ENCODE results near the gene FCHSD2. TPM values are rescaled to one million over a fixed set of nuclear protein-coding genes. Genes with fewer than 3 reads are reported as not detected.

FCHSD2 gene
- total RNA-seq, 1 donor from 2014 or later: 18.9 TPM

- FAIRE-seq (no peak), DNase-seq (ENCODE audit: low read depth) (no peak)
- Histone ChIP-seq H3K4me1 (ENCODE audit: insufficient read depth, low read length) (peaks cover 8% of the 10 kb centered on the region), H2AFZ (ENCODE audit: low read depth, low read length) (no peak overlapping the region), H3K4me3 (ENCODE audit: insufficient read depth, low read depth, low read length) (no peak overlapping the region), H3K79me2 (ENCODE audit: insufficient read depth, low read length) (no peaks in the 10 kb centered on the region), H4K20me1 (ENCODE audit: insufficient read depth, low read length) (no peaks in the 10 kb centered on the region), H3K36me3 (ENCODE audit: insufficient read depth, low read length) (no peaks in the 10 kb centered on the region), H3K27me3 (ENCODE audit: insufficient read depth, low read length) (no peaks in the 10 kb centered on the region), H3K27ac (ENCODE audit: low read depth, low read length) (no peak overlapping the region), H3K9me3 (ENCODE audit: insufficient read depth, low read depth, low read length) (no peaks in the 10 kb centered on the region), H3K9ac (ENCODE audit: low read length) (no peak overlapping the region), H3K4me2 (ENCODE audit: low read length) (no peak overlapping the region)
- Mint-ChIP-seq H3K27ac (ENCODE audit: unreplicated experiment) (no peak overlapping the region), H3K4me1 (ENCODE audit: low read depth, unreplicated experiment) (no peaks in the 10 kb centered on the region), H3K4me3 (ENCODE audit: unreplicated experiment) (no peak overlapping the region), H3K36me3 (ENCODE audit: low read depth, unreplicated experiment) (no peaks in the 10 kb centered on the region), H3K9me3 (ENCODE audit: unreplicated experiment) (no peaks in the 10 kb centered on the region), H3K27me3 (ENCODE audit: low read depth, unreplicated experiment) (peaks cover 29% of the 10 kb centered on the region)
- no peak for TF ChIP-seq CTCF (IDR thresholded peaks at IDR 0.05; ENCODE audit: insufficient read depth, low read depth, low read length)
- TF ChIP-seq EZH2 (IDR thresholded peaks at IDR 0.05; ENCODE audit: insufficient read depth, low read length): no peak
Observed at GRCh38 chr11:73176145-73176873, 34.2 kb upstream of the FCHSD2 start.

GRCh38 chr11:73175551-73176144 lies 33.5 kb upstream of the FCHSD2 start:
- H3K9ac ChIP-seq (ENCODE audit: low read length): no peak overlapping the region

More at GRCh38 chr11:73175551-73176144, 33.5 kb upstream of the FCHSD2 start:
- Histone ChIP-seq H3K4me1 (ENCODE audit: insufficient read depth, low read length) (peaks cover 8% of the 10 kb centered on the region), H3K36me3 (ENCODE audit: insufficient read depth, low read length) (no peaks in the 10 kb centered on the region), H3K9me3 (ENCODE audit: insufficient read depth, low read depth, low read length) (no peaks in the 10 kb centered on the region), H4K20me1 (ENCODE audit: insufficient read depth, low read length) (no peaks in the 10 kb centered on the region), H3K4me3 (ENCODE audit: insufficient read depth, low read depth, low read length) (no peak overlapping the region), H2AFZ (ENCODE audit: low read depth, low read length) (no peak overlapping the region), H3K79me2 (ENCODE audit: insufficient read depth, low read length) (no peaks in the 10 kb centered on the region), H3K27ac (ENCODE audit: low read depth, low read length) (no peak overlapping the region), H3K27me3 (ENCODE audit: insufficient read depth, low read length) (no peaks in the 10 kb centered on the region), H3K4me2 (ENCODE audit: low read length) (no peak overlapping the region)
- H3K9me3 Mint-ChIP-seq (ENCODE audit: unreplicated experiment): no peaks in the 10 kb centered on the region
- H3K27me3 Mint-ChIP-seq (ENCODE audit: low read depth, unreplicated experiment): peaks cover 28% of the 10 kb centered on the region
- FAIRE-seq (no peak), DNase-seq (ENCODE audit: low read depth) (no peak)
- no peaks in the 10 kb centered on the region for H3K36me3 Mint-ChIP-seq (ENCODE audit: low read depth, unreplicated experiment)
- no peaks in the 10 kb centered on the region for H3K4me1 Mint-ChIP-seq (ENCODE audit: low read depth, unreplicated experiment)
- H3K27ac Mint-ChIP-seq (ENCODE audit: unreplicated experiment): no peak overlapping the region
- H3K4me3 Mint-ChIP-seq (ENCODE audit: unreplicated experiment): no peak overlapping the region
- TF ChIP-seq CTCF (IDR thresholded peaks at IDR 0.05; ENCODE audit: insufficient read depth, low read depth, low read length) (no peak), EZH2 (IDR thresholded peaks at IDR 0.05; ENCODE audit: insufficient read depth, low read length) (no peak)

All from astrocyte (in vitro differentiated cells and primary cell).